ENCODE data around the gene DNLZ. TPM values are rescaled to one million over a fixed set of nuclear protein-coding genes. Genes with fewer than 3 reads are reported as not detected.

DNLZ gene
- total RNA-seq, 1 experiment from 2014 or later, result 22.5 TPM

DNA sequence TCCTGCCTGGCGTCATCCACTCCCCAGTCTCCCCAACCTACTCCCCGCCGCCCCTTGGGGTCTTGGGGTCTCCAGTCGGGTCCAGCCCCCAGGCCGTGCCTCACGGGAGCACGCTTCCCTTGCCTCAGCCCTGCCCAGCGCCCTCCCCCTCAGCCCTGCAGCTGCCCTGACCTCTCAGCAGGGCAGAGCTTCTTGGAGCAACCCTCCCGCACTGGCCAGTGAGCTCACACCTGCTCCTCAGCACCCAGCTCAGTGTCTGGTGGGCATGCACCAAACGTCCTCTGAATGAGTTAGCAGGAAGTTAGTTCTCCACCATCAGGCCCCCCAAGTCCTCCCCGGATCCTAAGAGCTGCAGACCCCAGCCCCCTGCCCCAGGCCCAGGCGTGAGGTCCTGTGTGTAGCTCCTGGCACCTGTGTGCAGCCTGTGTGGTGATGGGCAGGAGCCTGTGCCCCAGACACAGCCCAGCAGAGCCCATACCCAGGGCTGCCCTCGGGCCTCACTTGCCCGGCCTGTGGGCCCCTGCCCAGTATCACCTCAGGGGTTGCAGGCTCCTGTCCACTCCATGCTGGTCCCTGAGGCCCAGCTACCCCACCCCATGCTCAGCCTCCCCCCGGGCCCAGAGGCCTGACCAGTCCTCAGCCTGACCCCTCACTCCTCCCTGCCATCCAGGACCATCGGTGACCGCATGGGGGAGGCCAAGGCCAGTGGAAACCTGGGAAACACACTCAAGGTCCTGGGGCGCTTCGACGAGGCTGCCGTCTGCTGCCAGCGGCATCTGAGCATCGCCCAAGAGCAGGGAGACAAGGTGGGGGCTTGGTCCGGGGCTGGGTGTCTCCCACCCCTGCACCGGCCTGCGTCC lies 28.0 kb downstream of the DNLZ start:
- TF ChIP-seq, protein P1, sequence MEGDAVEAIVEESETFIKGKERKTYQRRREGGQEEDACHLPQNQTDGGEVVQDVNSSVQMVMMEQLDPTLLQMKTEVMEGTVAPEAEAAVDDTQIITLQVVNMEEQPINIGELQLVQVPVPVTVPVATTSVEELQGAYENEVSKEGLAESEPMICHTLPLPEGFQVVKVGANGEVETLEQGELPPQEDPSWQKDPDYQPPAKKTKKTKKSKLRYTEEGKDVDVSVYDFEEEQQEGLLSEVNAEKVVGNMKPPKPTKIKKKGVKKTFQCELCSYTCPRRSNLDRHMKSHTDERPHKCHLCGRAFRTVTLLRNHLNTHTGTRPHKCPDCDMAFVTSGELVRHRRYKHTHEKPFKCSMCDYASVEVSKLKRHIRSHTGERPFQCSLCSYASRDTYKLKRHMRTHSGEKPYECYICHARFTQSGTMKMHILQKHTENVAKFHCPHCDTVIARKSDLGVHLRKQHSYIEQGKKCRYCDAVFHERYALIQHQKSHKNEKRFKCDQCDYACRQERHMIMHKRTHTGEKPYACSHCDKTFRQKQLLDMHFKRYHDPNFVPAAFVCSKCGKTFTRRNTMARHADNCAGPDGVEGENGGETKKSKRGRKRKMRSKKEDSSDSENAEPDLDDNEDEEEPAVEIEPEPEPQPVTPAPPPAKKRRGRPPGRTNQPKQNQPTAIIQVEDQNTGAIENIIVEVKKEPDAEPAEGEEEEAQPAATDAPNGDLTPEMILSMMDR (IDR thresholded peaks at IDR 0.05; ENCODE audit: unreplicated experiment), result no peak
- no TSS peak for BruUV-seq (replicated peaks)
- Mint-ChIP-seq H3K27me3 (ENCODE audit: unreplicated experiment) (no peaks in the 10 kb centered on the region), H3K4me3 (ENCODE audit: low read depth, unreplicated experiment) (no peak overlapping the region), H3K9me3 (ENCODE audit: low read depth, unreplicated experiment) (no peaks in the 10 kb centered on the region), H3K27ac (ENCODE audit: unreplicated experiment) (no peak overlapping the region), H3K36me3 (ENCODE audit: insufficient read depth, unreplicated experiment) (no peaks in the 10 kb centered on the region), H3K4me1 (ENCODE audit: low read depth, unreplicated experiment) (no peaks in the 10 kb centered on the region)
- CTCF ChIA-PET, result interaction anchor here (0.5 kb wide), 1 partner anchor 281 kb away, joined by 4 read pairs; no protein-coding TSS in a partner anchor
- intact Hi-C loops (cut with micrococcal nuclease; ENCODE audit: unreplicated experiment), result no loop called here
- DNase-seq, result no peak

- no peaks in the 10 kb centered on the region for H3K27me3 Mint-ChIP-seq (ENCODE audit: unreplicated experiment)
- no peak overlapping the region for H3K4me3 Mint-ChIP-seq (ENCODE audit: low read depth, unreplicated experiment)
- no peak overlapping the region for H3K27ac Mint-ChIP-seq (ENCODE audit: unreplicated experiment)
- BruUV-seq (replicated peaks), result no TSS peak
- no peaks in the 10 kb centered on the region for H3K4me1 Mint-ChIP-seq (ENCODE audit: low read depth, unreplicated experiment)
- DNase-seq, result no peak
- intact Hi-C loops (cut with micrococcal nuclease; ENCODE audit: unreplicated experiment), result no loop called here
- CTCF ChIA-PET, result interaction anchor here (1.0 kb wide), 1 partner anchor 38 kb away, joined by 3 read pairs; no protein-coding TSS in a partner anchor
- TF ChIP-seq, protein P1 (IDR thresholded peaks at IDR 0.05; ENCODE audit: unreplicated experiment), result no peak
- no peaks in the 10 kb centered on the region for H3K9me3 Mint-ChIP-seq (ENCODE audit: low read depth, unreplicated experiment)
- H3K36me3 Mint-ChIP-seq (ENCODE audit: insufficient read depth, unreplicated experiment), result no peaks in the 10 kb centered on the region
These were observed 29.0 kb downstream of the DNLZ start for GRCh38 chr9:136334541-136334940.

DNA sequence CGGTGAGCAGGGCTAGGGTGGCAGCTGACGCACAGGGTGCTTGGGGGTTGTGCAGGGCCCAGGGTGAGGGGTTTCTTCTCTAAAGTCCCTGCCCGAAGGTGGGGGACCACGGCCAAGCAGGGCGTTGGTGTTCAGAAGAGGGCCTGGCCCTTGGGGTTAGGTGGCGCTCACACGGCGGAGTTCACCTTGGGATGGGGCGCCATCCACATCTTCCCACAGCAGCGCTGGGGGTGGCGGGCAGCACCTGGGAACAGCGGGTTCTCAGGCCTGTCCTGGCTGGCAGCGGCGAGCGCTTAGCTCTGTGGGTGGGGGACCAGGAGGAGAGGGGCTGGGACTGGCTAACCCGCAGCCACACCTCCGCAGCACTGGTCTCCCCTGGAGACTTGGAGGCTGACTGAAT lies 30.1 kb downstream of the DNLZ start:
- Mint-ChIP-seq H3K27ac (ENCODE audit: unreplicated experiment) (no peak overlapping the region), H3K27me3 (ENCODE audit: unreplicated experiment) (no peaks in the 10 kb centered on the region), H3K9me3 (ENCODE audit: low read depth, unreplicated experiment) (no peaks in the 10 kb centered on the region), H3K36me3 (ENCODE audit: insufficient read depth, unreplicated experiment) (no peaks in the 10 kb centered on the region), H3K4me1 (ENCODE audit: low read depth, unreplicated experiment) (no peaks in the 10 kb centered on the region), H3K4me3 (ENCODE audit: low read depth, unreplicated experiment) (no peak overlapping the region)
- intact Hi-C loops (cut with micrococcal nuclease; ENCODE audit: unreplicated experiment), result no loop called here
- no TSS peak for BruUV-seq (replicated peaks)
- CTCF ChIA-PET, result no interaction called here
- TF ChIP-seq, protein P1 (IDR thresholded peaks at IDR 0.05; ENCODE audit: unreplicated experiment), result no peak
- DNase-seq, result no peak

GRCh38 chr9:136333045-136333444 lies 30.5 kb downstream of the DNLZ start:
- H3K27ac Mint-ChIP-seq (ENCODE audit: unreplicated experiment), result no peak overlapping the region
- H3K27me3 Mint-ChIP-seq (ENCODE audit: unreplicated experiment), result no peaks in the 10 kb centered on the region
- no peak overlapping the region for H3K4me3 Mint-ChIP-seq (ENCODE audit: low read depth, unreplicated experiment)
- no peak for DNase-seq
- CTCF ChIA-PET, result no interaction called here
- intact Hi-C loops (cut with micrococcal nuclease; ENCODE audit: unreplicated experiment), result no loop called here
- TF ChIP-seq, protein P1 (IDR thresholded peaks at IDR 0.05; ENCODE audit: unreplicated experiment), result no peak
- no peaks in the 10 kb centered on the region for H3K4me1 Mint-ChIP-seq (ENCODE audit: low read depth, unreplicated experiment)
- no peaks in the 10 kb centered on the region for H3K9me3 Mint-ChIP-seq (ENCODE audit: low read depth, unreplicated experiment)
- no peaks in the 10 kb centered on the region for H3K36me3 Mint-ChIP-seq (ENCODE audit: insufficient read depth, unreplicated experiment)
- BruUV-seq (replicated peaks), result no TSS peak
